K562 (cell line): ENCODE results near the gene FARSA. TPM values are rescaled to one million over a fixed set of nuclear protein-coding genes. Genes with fewer than 3 reads are reported as not detected.
A peak's percentile ranks its signal among the peaks of the same experiment; 100 is the strongest.

Experiments
- CBX5 ChIP-seq: IDR thresholded peaks from 2 replicates; pipeline ENCODE4 v1.6.1; 2014; ENCODE audit warnings: low read depth, borderline replicate concordance
- CC2D1A ChIP-seq: fragments of 450-650 bp; IDR thresholded peaks from 2 replicates; pipeline ENCODE4 v1.6.1; 2017; ENCODE audit warnings: mild to moderate bottlenecking
- MITF ChIP-seq: IDR thresholded peaks from 2 replicates; pipeline ENCODE4 v1.6.1; 2014; ENCODE audit warnings: antibody characterized with exemption
- PBX2 ChIP-seq, 2 experiments: IDR thresholded peaks in 1 of 2; conservative IDR thresholded peaks in 1 of 2; 2 replicates each; pipeline ENCODE4 v1.6.1; 2016; ENCODE audit warnings: low read depth in 2 of 2, mild to moderate bottlenecking in 1 of 2, missing compliant biosample characterization in 1 of 2, missing genetic modification characterization in 1 of 2, moderate library complexity in 1 of 2
- PHB ChIP-seq: fragments of 250-450 bp; sonication (Bioruptor Pico); IDR thresholded peaks from 2 replicates; pipeline ENCODE4 v1.5.0; 2021
- SIN3A ChIP-seq, 2 experiments: fragments of 150-350 bp in 1 of 2; IDR thresholded peaks; 2 replicates each; pipeline ENCODE4 v1.6.1; 2011 to 2016; ENCODE audit warnings: borderline replicate concordance in 2 of 2, low read depth in 2 of 2, low read length in 2 of 2, mild to moderate bottlenecking in 2 of 2, moderate library complexity in 2 of 2; ENCODE audit not compliant: control insufficient read depth in 1 of 2
- STAT6 ChIP-seq: sonication (generic); formaldehyde crosslinking; IDR thresholded peaks from 2 replicates; pipeline ENCODE4 v1.8.1; 2023; ENCODE audit warnings: mild to moderate bottlenecking, missing genetic modification reagents
- TAF1 ChIP-seq: IDR thresholded peaks from 2 replicates; pipeline ENCODE4 v1.6.1; 2011; ENCODE audit warnings: mild to moderate bottlenecking, low read length, moderate library complexity; ENCODE audit not compliant: insufficient read depth, control insufficient read depth, severe bottlenecking; ENCODE audit errors: extremely low read depth
- TRIM28 ChIP-seq: fragments of 450-650 bp; IDR thresholded peaks from 2 replicates; pipeline ENCODE4 v1.6.1; 2017
- ZNF146 ChIP-seq: IDR thresholded peaks from one replicate; pipeline ENCODE4 v1.6.1; 2018; ENCODE audit warnings: missing compliant biosample characterization; ENCODE audit not compliant: unreplicated experiment
- ZNF436 ChIP-seq: fragments of 250-450, 450-650 bp; sonication (Bioruptor Pico); formaldehyde crosslinking; IDR thresholded peaks from 2 replicates; pipeline ENCODE4 v1.7.0; 2020; ENCODE audit warnings: mild to moderate bottlenecking
- polyA plus RNA-seq, 8 experiments: library from polyadenylated mRNA; depleted of rRNA in 4 of 8; stranded (reverse) in 5 of 8; unstranded in 3 of 8; fragments of >200 nt; fragmentation: Nextera tagmentation in 2 of 8; fragmentation: Illumina TruSeq in 1 of 8; extraction: Ambion mirVana in 2 of 8; extraction: Trizol in 1 of 8; gene quantifications; 2 replicates each; pipeline versions ENCODE4 v1.2.1 to v1.2.3, GENCODE V29; 2011 to 2014; ENCODE audit warnings: inconsistent platforms in 1 of 8, missing spikeins in 1 of 8
- total RNA-seq, 7 experiments: library from RNA; depleted of rRNA in 6 of 7; stranded (reverse); fragments of >200 nt in 6 of 7; fragmentation: Illumina TruSeq in 2 of 7; extraction: Trizol in 2 of 7; gene quantifications; 2 replicates each; pipeline versions ENCODE4 v1.2.1 to v1.2.3, GENCODE V29; 2011 to 2021; ENCODE audit warnings: low replicate concordance in 1 of 7
- TF ChIP-seq, protein P1 (sequence below): sonication (generic); formaldehyde crosslinking; IDR thresholded peaks from 2 replicates; pipeline ENCODE4 v1.8.0; 2022; ENCODE audit warnings: missing genetic modification reagents, mild to moderate bottlenecking, moderate library complexity, borderline replicate concordance
- TF ChIP-seq, protein P2 (sequence below): fragments of 450-650 bp; conservative IDR thresholded peaks from 2 replicates; pipeline ENCODE4 v1.6.1; 2016; ENCODE audit warnings: missing genetic modification characterization, low read depth, mild to moderate bottlenecking, control low read depth, missing compliant biosample characterization
- TF ChIP-seq, protein P3 (sequence below): sonication (generic); formaldehyde crosslinking; IDR thresholded peaks from 2 replicates; pipeline ENCODE4 v1.8.1; 2023; ENCODE audit warnings: mild to moderate bottlenecking, missing genetic modification reagents

The FARSA gene
- total and polyA plus RNA-seq, 9 of the 15 experiments (the other 6 are each of a cell fraction or from before 2014, with no cell fraction given): 25.2 to 237 (median 89.6) TPM

DNA sequence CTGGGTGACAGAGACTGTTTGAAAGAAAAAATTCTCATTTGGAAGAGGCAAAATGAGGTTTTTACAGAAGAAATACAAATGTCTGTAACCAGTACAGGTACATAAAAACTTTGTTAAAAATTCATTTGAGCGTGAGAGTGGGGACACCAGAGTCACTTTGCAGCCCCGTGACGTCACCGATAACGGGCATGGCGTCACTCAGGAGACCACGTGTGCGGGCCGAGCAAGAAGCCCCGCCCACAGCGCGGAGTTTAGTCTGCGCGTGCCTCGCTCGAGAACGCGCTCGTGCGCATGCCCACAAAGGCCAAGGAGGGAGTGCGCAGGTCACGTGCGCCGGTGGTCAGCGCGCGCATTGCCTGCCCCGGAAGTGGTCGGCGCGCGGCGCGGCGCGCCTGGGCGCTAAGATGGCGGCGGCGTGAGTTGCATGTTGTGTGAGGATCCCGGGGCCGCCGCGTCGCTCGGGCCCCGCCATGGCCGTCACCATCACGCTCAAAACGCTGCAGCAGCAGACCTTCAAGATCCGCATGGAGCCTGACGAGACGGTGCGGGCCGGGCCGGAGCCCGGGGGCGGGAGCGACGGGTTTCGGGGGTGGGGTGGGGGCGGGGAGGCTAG lies 12.1 kb upstream of the FARSA start, which contains the start of gene RAD23A (continued):
- TF ChIP-seq TAF1 (peak; percentile 97), ZNF436 (CRISPR knock-in tag) (peak; percentile 48; the same call in 1 of the 2 replicates), PHB (peak; percentile 55; the same call in 1 of the 2 replicates), ZNF146 (CRISPR knock-in tag) (no peak), CC2D1A (no peak), TRIM28 (peak; percentile 4; the same call in 1 of the 2 replicates), PBX2 (CRISPR knock-in tag; IDR thresholded peaks at IDR 0.05; ENCODE audit: low read depth) (no peak), PBX2 (tag; conservative IDR thresholded peaks at IDR 0.05; ENCODE audit: low read depth) (no peak), CBX5 (0 out of 2 replicates have a peak, but pooled peaks have one; percentile 12), SIN3A (IDR thresholded peaks at IDR 0.05; ENCODE audit: borderline replicate concordance in 2 of 2, control insufficient read depth in 1 of 2, low read depth in 2 of 2, low read length in 2 of 2) (peak; percentile 77 to 83; a peak in 2 of 4 replicates), MITF (peak; percentile 84; the same call in 1 of the 2 replicates), STAT6 (no peak)
- TF ChIP-seq, protein P1, sequence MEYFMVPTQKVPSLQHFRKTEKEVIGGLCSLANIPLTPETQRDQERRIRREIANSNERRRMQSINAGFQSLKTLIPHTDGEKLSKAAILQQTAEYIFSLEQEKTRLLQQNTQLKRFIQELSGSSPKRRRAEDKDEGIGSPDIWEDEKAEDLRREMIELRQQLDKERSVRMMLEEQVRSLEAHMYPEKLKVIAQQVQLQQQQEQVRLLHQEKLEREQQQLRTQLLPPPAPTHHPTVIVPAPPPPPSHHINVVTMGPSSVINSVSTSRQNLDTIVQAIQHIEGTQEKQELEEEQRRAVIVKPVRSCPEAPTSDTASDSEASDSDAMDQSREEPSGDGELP (CRISPR knock-in tag): peak; percentile 90
- TF ChIP-seq, protein P2, sequence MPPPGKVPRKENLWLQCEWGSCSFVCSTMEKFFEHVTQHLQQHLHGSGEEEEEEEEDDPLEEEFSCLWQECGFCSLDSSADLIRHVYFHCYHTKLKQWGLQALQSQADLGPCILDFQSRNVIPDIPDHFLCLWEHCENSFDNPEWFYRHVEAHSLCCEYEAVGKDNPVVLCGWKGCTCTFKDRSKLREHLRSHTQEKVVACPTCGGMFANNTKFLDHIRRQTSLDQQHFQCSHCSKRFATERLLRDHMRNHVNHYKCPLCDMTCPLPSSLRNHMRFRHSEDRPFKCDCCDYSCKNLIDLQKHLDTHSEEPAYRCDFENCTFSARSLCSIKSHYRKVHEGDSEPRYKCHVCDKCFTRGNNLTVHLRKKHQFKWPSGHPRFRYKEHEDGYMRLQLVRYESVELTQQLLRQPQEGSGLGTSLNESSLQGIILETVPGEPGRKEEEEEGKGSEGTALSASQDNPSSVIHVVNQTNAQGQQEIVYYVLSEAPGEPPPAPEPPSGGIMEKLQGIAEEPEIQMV: no peak
- TF ChIP-seq, protein P3, sequence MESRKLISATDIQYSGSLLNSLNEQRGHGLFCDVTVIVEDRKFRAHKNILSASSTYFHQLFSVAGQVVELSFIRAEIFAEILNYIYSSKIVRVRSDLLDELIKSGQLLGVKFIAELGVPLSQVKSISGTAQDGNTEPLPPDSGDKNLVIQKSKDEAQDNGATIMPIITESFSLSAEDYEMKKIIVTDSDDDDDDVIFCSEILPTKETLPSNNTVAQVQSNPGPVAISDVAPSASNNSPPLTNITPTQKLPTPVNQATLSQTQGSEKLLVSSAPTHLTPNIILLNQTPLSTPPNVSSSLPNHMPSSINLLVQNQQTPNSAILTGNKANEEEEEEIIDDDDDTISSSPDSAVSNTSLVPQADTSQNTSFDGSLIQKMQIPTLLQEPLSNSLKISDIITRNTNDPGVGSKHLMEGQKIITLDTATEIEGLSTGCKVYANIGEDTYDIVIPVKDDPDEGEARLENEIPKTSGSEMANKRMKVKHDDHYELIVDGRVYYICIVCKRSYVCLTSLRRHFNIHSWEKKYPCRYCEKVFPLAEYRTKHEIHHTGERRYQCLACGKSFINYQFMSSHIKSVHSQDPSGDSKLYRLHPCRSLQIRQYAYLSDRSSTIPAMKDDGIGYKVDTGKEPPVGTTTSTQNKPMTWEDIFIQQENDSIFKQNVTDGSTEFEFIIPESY: peak; percentile 97
